HG02610 (cell line): ENCODE results near the gene CCDC154.

ENCODE experiments used
- ATAC-seq: cut with Tn5 transposase; IDR thresholded peaks from one replicate; pipeline ENCODE4 v1.9.1; 2021; ENCODE audit warnings: mild to moderate bottlenecking, moderate library complexity; ENCODE audit not compliant: unreplicated experiment

CCDC154 gene

DNA sequence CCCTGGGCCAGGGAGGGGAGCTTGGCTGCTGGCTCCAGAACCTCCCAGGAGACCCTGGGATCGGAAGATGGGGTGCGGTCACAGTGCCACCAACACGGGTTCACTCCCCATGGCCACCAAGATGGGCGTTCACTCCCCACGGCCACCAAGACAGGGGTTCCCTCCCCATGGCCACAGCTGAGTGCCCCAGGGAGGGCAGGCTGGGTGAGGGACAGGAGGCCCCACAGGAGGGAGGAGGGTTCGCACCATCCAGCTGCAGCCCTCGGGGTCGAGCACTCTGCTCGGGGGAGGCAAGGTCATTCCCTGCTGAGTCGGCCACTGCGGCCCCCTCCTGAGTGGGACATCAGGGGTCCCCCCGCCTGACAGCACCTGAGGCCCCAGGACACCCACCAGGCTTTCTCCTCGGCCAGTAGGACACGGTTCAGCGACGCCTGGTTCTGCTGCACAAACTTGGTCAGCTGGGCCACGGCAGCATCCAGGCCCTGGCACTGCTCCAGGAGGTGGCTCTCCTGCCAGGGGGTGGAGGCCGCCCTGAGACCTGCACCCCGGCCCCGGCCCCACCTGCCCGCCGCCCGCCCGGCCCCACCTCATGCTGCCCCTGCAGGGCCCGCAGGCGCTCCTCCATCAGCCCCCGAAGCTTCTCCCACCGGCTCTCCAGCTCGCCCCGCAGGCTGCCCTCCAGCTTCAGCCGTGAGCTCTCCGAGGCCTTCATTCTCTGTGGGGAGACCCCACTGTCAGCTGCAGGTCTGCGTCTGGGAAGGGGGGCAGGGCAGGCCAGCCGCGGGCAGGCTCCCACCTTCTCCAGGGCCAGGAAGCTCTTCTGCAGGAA is 5.9 kb downstream of the CCDC154 start:
- no peak for ATAC-seq

DNA sequence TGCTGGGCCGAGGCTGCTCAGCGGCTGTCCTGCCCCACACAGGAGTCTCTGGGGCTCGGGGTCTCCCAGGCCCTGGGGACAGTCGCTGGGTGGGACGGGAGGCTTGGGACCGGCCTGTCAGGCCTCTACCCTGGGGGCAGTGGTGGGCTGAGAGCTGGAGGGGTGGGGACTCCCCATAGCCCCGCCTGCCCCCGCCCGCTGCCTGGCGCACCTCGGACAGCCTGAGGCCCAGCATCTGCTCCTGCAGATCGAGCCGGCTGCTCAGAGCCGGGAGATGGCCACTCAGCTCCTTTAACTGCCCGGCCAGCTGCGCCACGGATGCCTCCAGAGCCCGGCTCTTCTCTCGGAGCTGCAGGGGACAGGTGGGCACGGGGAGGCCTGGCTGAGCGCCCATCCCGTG is 6.8 kb downstream of the CCDC154 start:
- ATAC-seq, result no peak

DNA sequence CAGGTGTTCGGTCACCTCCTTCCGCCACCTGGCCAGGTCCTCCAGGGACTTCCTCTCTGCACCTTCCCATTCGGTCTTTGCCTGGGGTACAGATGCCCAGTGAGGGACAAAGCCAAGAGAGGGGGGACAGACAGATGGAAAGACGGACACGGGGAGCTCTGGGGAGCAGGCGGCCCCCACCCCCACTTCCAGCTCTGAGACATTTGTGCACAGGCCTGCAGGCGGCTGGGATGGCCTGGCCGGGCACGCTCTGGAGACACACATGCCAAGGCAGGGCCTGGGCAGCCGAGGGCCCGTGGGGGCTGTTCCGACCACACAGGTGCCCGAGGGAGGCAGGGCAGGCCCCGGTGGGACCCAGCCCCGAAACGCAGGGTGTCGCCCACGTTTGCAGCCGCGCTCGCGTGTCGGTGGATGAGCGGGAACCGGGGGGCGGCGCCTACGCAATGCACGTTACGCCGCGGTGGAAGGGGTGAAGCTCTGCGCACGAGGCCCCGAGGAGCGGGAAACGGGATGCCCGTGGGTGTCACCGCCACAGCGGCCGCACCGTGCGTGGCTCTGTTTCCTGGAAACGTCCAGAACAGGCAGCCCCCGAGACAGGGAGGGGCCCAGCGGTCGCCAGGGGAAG is 7.5 kb downstream of the CCDC154 start:
- ATAC-seq, result no peak

DNA sequence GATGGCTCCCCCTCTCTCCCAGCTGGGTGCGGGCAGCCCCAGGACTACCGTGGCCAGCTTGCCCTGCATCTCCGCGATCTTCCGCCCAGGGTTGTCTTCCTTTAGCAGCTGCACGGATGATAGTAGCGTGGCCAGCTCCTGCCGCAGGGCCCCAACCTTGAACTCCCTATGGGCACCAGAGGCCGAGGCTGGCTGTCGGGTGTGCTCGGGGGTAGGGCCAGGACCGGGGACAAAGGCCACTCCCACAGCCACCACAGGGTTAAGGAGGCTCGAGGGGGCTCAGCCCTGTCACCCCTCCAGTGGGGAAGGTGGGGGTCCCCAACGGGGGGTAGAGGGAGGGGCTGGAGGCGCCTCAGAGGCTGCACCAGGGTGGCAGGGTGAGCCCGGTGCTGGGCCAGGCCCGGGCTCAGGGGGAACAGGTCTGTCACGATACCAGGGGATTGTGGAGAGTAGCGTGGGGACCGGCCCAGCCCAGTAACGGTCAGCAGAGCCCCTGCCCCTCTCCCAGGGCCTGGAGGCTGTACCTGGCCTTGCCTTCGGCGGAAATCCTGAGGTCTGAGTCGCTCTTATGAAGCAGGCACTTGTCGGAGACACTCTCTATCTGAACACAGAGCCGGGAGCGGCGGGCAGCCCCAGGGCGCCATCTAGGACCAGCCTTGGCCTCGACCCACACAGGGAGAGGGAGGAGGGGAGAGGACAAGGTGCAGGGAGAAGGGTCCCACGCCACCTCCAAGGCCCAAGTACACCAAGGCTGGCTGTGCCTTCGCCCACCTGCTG is 8.2 kb downstream of the CCDC154 start:
- ATAC-seq, result no peak

DNA sequence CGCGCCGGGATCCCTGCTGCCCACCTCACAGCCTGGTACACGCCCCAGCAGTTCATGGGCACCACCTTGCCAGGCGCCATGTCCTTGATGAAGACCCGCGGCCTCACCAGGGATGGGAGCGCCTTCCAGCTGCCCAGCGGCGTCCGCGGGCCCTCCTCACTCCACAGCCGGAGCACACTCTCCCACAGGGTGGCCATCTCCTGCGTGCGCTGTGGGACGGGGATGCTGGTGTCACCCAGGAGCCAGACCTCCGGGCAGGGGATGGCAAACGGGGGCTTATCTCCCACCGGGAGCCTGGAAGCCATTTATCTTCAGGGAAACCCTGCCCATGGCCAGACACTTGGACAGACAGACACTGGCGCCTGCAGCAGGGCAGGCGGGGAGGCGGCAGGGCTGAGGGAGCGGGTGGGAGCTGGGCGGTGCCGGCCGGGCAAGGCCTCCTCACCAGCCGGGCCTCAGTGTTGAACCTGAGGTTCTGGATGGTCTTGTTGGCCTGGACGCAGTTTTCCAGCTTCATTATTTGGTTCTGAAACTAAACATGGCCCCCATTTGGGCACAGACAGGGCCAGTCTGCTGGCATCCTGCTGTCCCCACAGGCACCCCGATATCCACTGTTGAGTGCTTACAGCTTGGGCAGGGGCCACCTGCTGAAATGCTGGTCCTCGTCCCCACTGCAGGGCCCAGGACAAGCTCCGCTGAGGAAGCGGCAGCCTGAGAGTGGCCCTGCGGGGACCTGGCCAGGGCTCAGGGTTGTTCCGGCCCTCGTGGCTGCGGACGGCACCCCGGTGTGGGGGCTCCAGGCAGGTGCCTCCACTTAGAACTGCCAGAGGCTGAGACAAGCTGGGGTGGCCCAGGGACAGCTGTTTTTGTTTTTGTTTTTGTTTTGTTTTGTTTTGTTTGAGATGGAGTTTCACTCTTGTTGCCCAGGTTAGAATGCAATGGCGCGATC is 9.4 kb downstream of the CCDC154 start:
- ATAC-seq, result no peak

DNA sequence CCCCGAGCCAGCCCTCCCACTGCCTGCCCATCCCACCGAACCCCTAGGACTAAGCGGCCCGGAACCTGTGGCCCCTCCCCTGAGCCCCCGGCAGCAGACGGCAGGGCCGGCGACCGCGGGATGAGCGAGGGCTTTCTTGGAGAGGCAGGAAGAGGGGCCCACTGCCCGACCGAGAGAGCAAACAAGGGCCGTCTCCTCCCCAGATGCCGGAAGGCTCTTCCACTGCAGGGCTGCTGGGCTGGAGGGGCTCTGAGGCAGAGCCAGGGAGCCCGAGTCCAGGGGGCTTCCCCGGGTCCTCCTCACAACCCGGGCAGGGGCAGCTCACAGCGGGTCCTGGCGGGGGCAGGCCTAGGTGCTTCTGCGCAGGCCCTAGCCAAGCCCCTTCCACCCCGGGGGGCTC is 10.6 kb downstream of the CCDC154 start:
- no peak for ATAC-seq

DNA sequence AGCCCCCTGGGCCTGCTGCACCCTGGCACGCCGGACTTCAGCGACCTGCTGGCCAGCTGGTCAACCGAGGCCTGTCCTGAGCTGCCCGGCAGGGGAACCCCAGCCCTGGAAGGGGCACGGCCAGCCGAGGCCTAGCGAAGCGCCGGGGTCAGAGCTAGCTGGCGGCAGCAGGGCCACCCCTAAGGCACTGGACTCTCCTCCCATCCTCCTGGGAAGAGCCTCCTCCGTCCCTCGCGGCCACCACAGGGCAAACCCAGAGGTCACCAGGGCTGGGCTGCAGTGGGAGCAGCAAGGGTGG is 11.1 kb downstream of the CCDC154 start:
- ATAC-seq, result no peak

DNA sequence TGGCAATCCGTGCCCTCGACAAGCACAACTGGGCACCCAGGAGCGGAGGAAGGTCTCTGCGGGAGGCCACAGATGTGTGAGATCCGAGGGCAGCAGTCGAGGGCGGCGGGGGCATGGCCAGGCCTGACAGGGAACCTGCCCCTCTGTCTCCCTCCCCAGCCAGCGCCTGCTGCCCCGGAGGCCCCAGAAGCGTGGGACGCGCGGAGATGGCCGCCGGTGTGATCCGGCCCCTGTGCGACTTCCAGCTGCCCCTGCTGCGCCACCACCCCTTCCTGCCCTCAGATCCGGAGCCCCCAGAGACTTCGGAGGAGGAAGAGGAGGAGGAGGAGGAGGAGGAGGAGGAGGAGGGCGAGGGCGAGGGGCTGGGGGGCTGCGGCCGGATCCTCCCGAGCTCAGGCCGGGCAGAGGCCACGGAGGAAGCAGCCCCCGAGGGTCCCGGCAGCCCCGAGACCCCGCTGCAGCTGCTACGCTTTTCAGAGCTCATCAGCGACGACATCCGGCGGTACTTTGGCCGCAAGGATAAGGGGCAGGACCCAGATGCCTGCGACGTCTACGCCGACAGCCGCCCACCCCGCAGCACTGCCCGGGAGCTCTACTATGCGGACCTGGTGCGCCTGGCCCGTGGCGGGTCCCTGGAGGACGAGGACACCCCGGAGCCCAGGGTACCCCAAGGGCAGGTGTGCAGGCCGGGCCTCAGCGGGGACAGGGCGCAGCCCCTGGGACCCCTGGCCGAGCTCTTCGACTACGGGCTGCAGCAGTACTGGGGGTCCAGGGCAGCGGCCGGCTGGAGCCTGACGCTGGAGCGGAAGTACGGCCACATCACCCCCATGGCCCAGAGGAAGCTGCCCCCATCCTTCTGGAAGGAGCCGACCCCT is 11.7 kb downstream of the CCDC154 start:
- no peak for ATAC-seq

DNA sequence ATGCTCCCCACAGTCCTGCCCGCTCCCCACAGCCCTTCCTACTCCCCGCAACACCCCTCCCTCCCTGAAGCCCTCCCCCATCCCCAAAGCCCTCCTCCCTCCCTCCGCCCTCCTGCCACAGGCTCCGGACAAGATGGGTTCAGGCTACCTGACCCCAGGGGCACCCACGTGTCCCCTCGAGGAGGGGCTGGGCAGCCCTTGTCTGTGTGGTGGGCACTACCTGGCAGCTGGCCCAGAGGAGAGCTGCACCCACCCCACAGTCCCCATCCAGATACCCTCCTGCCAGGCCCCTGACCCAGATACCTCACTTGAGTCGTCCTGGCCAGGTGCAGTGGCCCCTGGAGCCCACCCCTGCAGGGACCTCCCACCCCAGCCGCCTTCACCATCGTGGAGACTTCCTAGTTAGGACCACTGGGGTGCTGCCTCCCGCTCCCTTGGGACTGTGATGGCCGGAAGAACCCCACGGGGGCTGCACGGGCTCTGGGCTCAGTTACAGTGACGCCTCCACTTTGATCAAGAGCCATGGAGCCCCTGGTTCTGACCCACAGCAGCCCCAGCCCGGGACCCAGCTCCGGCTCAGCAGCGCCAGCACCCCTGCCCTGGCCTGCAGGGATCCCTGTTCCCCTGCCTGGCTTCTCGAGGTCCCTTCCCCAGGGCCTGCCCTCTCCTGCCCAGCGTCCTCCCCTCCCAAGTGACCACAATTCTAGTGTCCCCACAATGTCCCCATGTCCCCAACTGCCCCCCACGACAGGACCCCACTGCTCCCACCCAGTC is 12.7 kb downstream of the CCDC154 start:
- ATAC-seq, result no peak

DNA sequence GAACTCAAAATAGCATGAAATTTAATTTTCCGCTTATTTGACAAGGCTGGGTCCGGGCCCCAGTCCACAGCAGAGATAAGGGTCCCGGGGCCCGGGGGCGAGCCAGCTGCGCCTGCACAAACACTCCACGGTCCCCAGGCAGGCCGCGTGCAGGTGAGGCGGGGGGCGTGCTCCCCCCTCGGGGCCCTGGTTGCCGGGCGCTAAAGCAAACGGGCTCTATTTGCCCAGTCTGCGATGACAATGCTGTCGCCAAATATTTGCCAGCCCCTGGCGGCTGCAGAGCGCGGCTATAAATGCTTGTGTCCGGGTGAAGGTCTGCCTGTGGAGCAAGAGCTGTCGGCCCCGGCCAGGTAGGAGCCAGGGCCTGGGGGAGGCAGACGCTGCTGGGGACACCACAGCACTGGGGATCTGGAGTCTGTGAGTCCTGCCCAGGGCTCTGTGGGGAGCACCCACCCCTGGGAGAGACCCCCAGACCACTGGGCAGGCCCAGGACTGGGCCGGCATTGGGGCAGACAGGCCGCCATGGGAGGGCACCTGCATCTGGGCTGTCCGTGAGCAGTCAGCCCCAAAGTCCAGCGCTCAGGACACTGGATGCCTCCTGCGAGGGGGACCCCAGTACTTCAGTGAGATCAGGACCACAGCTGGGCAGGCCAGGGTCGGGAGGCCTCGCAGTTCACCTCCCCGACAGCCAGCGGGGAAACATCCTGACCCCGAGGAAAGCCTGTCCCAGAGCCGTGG is 13.4 kb downstream of the CCDC154 start, which contains the start of gene PERCC1:
PERCC1 (plus strand) TSS at position 320 of the 738 bp plus-strand sequence. CDS start 1,516 bp downstream, outside the sequence.
- no peak for ATAC-seq

DNA sequence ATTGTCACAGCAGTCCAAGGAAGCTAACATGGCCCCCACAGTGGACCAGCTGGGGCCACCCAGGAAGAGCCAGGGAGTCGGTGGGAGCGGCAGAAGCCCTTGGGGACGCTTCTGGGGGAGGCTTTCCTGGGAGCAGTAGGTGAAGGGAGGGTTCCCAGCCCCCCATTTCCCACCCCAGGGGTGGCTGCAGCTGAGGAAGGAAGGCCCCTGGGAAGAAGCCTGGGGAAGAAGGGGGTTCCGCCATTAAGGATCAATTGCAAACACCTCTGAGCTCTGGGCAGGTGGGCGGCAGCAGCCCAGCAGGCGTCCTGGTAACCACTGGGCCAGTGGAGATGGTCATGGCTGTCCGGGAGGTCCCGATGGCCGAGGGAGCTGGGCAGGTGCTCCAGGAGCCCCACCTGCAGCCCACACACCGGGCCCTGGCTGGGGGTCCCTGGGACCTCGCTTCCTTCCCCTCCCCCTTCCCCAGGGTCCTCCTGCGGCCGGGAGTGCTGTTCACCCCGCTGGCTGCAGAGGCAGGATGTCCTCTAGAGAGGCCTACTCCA is 14.1 kb downstream of the CCDC154 start:
- no peak for ATAC-seq

DNA sequence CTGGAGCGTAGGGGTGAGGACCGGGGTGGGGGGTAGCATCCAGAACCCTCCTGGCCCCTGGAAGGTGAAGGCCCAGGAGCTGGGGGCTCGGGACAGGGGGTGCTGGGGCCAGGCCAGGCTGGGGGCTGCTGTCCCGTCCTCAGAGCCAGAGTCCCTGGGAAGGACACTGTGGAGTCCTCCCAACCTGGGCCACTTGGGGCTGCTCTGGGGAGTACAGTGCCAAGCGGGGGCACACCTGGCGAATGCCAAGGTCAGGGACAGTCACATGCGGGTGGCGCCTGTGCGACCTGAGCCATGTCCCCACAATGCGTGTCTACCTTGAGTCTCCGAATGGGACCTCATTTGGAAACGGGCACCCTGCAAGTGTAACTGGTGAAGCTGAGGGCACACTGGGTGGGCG is 14.7 kb downstream of the CCDC154 start:
- ATAC-seq, result no peak

DNA sequence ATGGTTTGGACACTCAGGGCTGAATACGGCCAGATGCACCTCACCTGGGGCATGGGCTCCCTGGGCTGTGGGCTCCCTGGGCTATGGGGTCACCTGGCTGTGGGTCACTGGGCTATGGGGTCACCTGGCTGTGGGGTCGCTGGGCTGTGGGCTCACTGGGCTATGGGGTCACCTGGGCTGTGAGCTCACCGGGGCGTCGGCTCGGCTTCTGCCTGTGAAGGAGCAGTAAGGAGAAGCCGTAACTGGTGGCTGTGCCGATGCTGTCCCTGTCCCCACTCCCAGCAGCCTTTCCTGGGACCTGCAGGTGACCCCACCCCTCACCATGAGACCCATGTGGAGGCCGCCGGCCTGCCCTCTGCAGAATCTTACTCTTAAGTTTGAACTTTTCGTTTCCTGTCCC is 15.3 kb downstream of the CCDC154 start:
- ATAC-seq, result no peak

DNA sequence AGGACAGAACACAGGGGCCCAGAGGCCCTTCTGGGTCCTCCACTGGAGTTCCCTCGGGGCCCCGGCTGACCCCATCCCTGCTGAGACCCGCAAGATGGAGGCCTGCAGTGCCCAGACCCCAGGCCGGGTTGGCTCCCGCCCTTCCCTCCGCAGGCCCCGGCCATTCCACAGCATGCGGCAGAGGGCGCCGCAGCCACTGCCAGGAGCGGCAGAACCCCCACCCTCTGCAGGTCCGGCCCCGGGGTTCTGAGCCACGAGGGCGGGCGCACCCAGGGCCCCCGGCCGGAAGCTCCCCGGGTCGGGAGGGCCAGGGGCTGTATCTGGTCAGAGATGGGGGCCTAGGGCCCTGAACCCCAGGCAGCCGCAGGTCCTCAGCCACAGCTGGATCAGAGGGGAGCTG is 15.8 kb downstream of the CCDC154 start:
- ATAC-seq, result no peak

DNA sequence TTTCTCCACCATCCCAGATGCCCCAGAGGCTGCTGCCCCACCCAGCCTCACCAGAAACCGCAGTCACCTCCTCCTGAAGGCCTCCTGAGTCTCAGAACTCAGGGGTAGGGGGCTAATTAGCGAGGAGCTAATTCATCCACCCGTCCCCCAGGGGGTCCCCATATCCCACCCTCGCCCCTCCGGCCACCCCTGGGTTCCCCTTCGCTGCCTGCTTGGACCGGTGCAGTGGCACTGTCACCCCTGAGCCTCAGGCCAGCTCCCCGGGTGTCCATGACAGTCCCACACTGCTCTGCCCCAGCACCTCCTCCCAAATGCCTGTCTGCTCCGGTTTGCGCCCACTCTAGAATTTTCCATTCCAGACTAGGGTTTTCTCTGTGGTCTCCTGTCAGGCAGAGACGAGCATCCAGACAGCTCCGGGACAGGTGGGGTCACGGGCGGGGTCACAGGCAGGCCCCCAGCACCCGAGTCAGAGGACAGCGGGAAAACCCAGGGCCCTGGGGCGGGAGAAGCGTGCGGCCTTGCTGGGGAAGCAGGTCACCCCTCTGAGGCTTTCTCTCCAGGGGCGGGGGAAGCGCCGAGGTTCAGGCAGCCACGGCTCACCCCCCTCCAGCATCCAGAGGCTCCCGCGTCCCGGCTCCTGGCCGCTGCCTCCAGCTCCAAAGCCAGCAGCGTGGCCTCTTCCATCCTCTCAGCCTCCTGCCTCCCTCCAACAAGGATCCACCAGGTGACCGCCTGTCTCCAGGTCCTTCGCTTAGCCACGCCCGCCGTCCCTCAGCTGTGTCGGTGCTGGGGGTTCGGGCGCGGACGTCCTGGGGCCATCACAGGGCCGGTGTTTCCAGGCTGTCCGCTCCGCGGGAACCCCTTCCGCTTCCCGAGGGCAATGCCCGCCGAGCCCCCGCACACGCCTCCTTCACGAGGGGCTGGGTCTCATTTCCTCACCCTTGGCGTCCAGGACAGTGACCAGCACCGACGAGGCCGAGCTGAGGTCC is 16.6 kb downstream of the CCDC154 start:
- no peak for ATAC-seq

DNA sequence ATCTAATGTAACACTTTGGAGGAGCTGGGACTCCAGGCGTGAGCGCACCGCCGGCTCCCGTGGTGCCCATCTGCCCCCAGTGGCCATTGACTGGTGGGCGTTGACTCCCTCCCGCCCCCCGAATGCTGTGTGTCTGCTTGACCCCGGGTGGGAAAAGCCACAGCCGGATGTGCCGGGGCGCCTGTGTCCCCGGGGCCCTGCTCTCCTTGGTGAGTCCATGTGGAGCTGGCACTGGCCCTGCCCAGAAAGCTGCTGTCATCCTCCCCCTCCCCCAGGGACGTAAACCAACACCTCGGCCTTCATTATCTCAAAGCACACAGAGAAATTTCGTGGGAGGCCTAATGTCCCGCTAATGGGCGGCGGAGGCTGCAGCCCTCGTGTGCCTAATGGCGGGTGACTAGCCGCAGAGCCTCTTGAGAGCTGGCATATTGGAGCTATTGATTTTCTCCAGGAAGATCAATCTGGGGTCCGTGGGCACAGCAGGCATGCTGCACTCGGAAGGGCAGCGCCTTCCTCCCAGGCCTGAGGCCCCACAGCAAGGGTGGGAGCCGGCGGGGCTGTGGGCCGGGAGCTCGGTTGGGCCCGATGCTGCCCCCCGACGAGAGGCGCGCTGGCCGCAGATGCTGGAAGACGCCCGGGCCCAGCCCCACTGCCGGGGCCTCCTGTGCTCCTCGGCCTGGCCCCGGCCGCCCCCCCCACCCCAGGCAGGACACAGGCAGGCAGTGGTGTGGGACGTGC is 17.5 kb downstream of the CCDC154 start:
- ATAC-seq, result no peak
